OCI-LY7 (cell line): ENCODE data around the gene ZNF326. TPM values are rescaled to one million over a fixed set of nuclear protein-coding genes. Genes with fewer than 3 reads are reported as not detected.

ENCODE experiments used
- BruUV-seq: library from RNA; stranded (reverse); fragments of 400-500 nt; replicated peaks from 2 replicates; lab custom pipeline; 2021; lab: Mats Ljungman, UMichigan
- CTCF ChIA-PET: fragments of 300-600 bp; sonication (Branson Sonifier 250); formaldehyde crosslinking; loops from one replicate; lab custom pipeline; 2022; ENCODE audit warnings: antibody characterized with exemption; ENCODE audit not compliant: unreplicated experiment; lab: Charles Lee
- POLR2A ChIA-PET: fragments of 300-600 bp; sonication (Branson Sonifier 250); formaldehyde crosslinking; loops from one replicate; lab custom pipeline; 2022; ENCODE audit warnings: antibody characterized with exemption; lab: Charles Lee
- DNase-seq: peaks from one replicate; pipeline ENCODE4 v3.0.0-alpha.2; 2015; ENCODE audit warnings: low spot score
- H2AFZ ChIP-seq: fragments of 200-600 bp; sonication (generic), shearing (Covaris generic); 2 replicates; pipeline ENCODE4 v1.6.1; 2014; ENCODE audit warnings: mild to moderate bottlenecking, antibody characterized with exemption, low read length, moderate library complexity
- H3K27ac ChIP-seq: fragments of 200-600 bp; sonication (generic); 2 replicates; pipeline ENCODE4 v1.5.1; 2014; ENCODE audit warnings: mixed run types, low read depth, mild to moderate bottlenecking, moderate library complexity, low read length, inconsistent platforms; ENCODE audit not compliant: poor library complexity, severe bottlenecking
- H3K36me3 ChIP-seq: fragments of 200-600 bp; sonication (generic); 2 replicates; pipeline ENCODE4 v1.6.1; 2014; ENCODE audit warnings: mild to moderate bottlenecking, antibody characterized with exemption, low read length, moderate library complexity, mixed read lengths; ENCODE audit not compliant: insufficient read depth
- H3K4me1 ChIP-seq: fragments of 200-600 bp; sonication (generic); 2 replicates; pipeline ENCODE4 v1.5.1; 2014; ENCODE audit warnings: mild to moderate bottlenecking, low read length; ENCODE audit not compliant: insufficient read depth, poor library complexity, severe bottlenecking
- H3K4me2 ChIP-seq: fragments of 200-600 bp; sonication (generic); 2 replicates; pipeline ENCODE4 v1.6.1; 2014; ENCODE audit warnings: mild to moderate bottlenecking, low read length
- H3K4me3 ChIP-seq: fragments of 200-600 bp; sonication (generic); 2 replicates; pipeline ENCODE4 v1.5.1; 2014; ENCODE audit warnings: mild to moderate bottlenecking, low read depth, low read length; ENCODE audit not compliant: poor library complexity, severe bottlenecking
- H3K79me2 ChIP-seq: fragments of 200-600 bp; sonication (generic); 2 replicates; pipeline ENCODE4 v1.6.1; 2016; ENCODE audit warnings: low read depth, mild to moderate bottlenecking, low read length, moderate library complexity, mixed read lengths; ENCODE audit not compliant: insufficient read depth
- H3K9me2 ChIP-seq: fragments of 200-600 bp; sonication (generic); 2 replicates; pipeline ENCODE4 v1.6.1; 2016; ENCODE audit warnings: mild to moderate bottlenecking, low read length, mixed read lengths; ENCODE audit not compliant: insufficient read depth
- H3K9me3 ChIP-seq: fragments of 200-600 bp; sonication (generic); 2 replicates; pipeline ENCODE4 v1.6.1; 2014; ENCODE audit warnings: mild to moderate bottlenecking, mixed run types, low read length, mixed read lengths
- H4K20me1 ChIP-seq: fragments of 200-600 bp; sonication (generic); 2 replicates; pipeline ENCODE4 v1.6.1; 2014; ENCODE audit warnings: mild to moderate bottlenecking, antibody characterized with exemption, low read length, moderate library complexity, mixed read lengths; ENCODE audit not compliant: insufficient read depth
- CTCF ChIP-seq: fragments of 200-600 bp; sonication (generic); conservative IDR thresholded peaks from 2 replicates; pipeline ENCODE4 v1.5.1; 2014; ENCODE audit warnings: mild to moderate bottlenecking, antibody characterized with exemption, low read length, moderate library complexity, mixed read lengths
- EZH2phosphoT487 ChIP-seq: fragments of 200-600 bp; sonication (generic); IDR thresholded peaks from 2 replicates; pipeline ENCODE4 v1.6.1; 2018; ENCODE audit warnings: low read depth, borderline replicate concordance, mild to moderate bottlenecking, mixed run types, antibody characterized with exemption, low read length, moderate library complexity, mixed read lengths
- intact Hi-C: fragments of 100-400 bp; cut with micrococcal nuclease; formaldehyde crosslinking; loops from one replicate; pipeline ENCODE4 v1.10.0; 2022; ENCODE audit not compliant: unreplicated experiment
- total RNA-seq, 2 experiments: library from RNA; depleted of rRNA in 1 of 2; stranded (reverse); fragments of >200 nt in 1 of 2; shearing (Covaris generic) in 1 of 2; gene quantifications; 2 replicates each; pipeline ENCODE4 v1.2.3, GENCODE V29; 2014 to 2022

Gene ZNF326
- total RNA-seq, 2 experiments from 2014 or later: 11.5 to 43.5 TPM

- no peak for DNase-seq
- Histone ChIP-seq H3K9me3 (no peaks in the 10 kb centered on the region), H2AFZ (no peak overlapping the region), H3K27ac (no peak overlapping the region), H3K79me2 (no peaks in the 10 kb centered on the region), H3K4me1 (peaks cover 12% of the 10 kb centered on the region), H4K20me1 (no peaks in the 10 kb centered on the region), H3K4me3 (no peak overlapping the region), H3K36me3 (no peaks in the 10 kb centered on the region), H3K4me2 (no peak overlapping the region), H3K9me2 (no peaks in the 10 kb centered on the region)
- intact Hi-C loops: loop anchor here (5.0 to 10.0 kb wide), 2 partner anchors 467 to 505 kb away; partner anchors contain the start of gene LRRC8B
- TF ChIP-seq EZH2phosphoT487 (no peak), CTCF (no peak)
- no TSS peak for BruUV-seq
- ChIA-PET CTCF (no interaction called here), POLR2A (interaction anchor here (0.6 to 2.0 kb wide), 2 partner anchors 185 to 188 kb away, joined by 3 to 5 read pairs; no protein-coding TSS in a partner anchor)
Measured at GRCh38 chr1:89989799-89990198, 5.1 kb upstream of the ZNF326 start.

- peak; percentile 16 for DNase-seq
- Histone ChIP-seq H3K9me3 (no peaks in the 10 kb centered on the region), H3K4me1 (peaks cover 14% of the 10 kb centered on the region), H3K9me2 (no peaks in the 10 kb centered on the region), H3K79me2 (peaks cover 11% of the 10 kb centered on the region), H4K20me1 (peaks cover 7% of the 10 kb centered on the region; the same call in 1 of the 2 replicates), H2AFZ (peak overlapping the region; percentile 32; the same call in 1 of the 2 replicates), H3K4me2 (peak overlapping the region; percentile 32), H3K36me3 (no peaks in the 10 kb centered on the region), H3K27ac (no peak overlapping the region), H3K4me3 (no peak overlapping the region)
- ChIA-PET POLR2A (interaction anchor here (1.0 to 2.0 kb wide), 2 partner anchors 171 to 190 kb away, joined by 3 to 5 read pairs; partner anchors contain the start of gene LRRC8D), CTCF (no interaction called here)
- TF ChIP-seq CTCF (no peak), EZH2phosphoT487 (no peak)
- BruUV-seq: no TSS peak
- intact Hi-C loops: loop anchor here (5.0 kb wide), 1 partner anchor 469 kb away; the partner anchor contains the start of gene LRRC8B
Measured at GRCh38 chr1:89990976-89991831, 3.7 kb upstream of the ZNF326 start.
